NCI-H146 treated with DMSO at 0.1 percent for 48 hours (cell line): ENCODE results near the gene GPC6.

Experiments used
- DNase-seq: peaks from one replicate; lab custom pipeline; 2025; ENCODE audit not compliant: unreplicated experiment; lab: John Stamatoyannopoulos, UW

Gene GPC6

GRCh38 chr13:93268327-93269028 is 41.9 kb downstream of the GPC6 start:
- no peak for DNase-seq

DNA sequence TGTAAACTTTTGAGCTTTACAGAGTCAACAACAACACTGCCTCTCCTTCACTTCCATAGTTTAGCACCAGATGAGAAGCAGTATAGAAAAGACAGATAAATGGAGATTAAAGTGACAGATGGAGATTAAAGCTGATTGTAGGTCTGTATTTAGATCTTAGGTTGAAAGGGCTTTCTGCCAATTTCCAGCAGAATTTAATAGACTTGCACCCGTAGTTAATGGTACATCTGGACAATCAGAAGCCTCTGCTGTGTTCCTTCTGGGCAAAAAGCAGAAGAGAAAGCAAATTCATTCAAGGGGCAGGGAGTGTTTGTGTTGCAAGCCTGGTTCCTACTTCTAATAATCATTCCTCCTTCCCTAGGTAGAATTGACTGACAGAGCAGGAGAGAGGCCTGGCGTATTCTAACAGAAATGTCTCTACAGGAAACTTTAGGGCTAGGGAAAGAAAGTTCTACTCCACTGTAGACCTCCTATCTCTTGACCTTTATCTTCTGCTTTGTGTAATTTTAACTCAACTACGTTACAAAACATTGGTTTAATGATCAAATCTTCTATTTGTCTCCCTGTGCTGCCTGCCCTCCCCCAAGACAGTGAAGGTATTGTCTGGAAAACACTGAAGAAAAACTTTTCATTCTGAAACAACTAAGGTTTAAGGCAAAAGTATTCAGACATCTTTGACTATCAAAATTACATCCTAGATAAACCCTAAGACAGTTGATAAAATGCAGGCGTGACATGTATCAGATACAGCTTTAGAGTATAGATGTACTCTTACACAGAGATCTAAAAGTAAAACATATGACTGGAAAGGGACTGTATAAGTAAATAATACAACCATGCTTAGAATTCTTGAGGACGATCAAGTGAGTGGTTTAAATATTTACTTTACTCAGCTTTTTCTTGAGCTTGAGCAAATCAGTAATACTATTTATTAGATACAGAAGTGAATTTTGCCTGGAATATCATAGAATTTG is 44.4 kb downstream of the GPC6 start:
- DNase-seq = peak; percentile 31

- DNase-seq = no peak
Measured at GRCh38 chr13:93279982-93280381, 53.4 kb downstream of the GPC6 start.

DNA sequence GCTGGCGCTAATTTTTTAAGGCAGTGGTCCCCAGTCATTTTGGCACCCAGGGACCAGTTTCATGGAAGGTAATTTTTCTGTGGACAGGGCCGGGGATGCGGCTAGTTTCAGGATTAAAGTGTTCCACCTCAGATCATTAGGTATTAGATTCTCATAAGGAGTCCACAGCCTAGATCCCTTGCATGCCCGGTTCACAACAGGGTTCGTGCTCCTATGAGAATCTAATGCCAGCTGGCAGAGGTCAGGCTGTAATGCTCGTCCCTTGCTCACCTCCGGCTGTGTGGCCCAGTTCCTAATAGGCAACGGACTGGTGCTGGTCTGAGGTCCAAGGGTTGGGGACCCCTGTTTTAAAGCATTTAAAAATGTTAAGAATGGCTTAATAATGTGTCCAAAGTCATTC is 54.1 kb downstream of the GPC6 start:
- DNase-seq = no peak

- no peak for DNase-seq
Measured at GRCh38 chr13:93283255-93283654, 56.6 kb downstream of the GPC6 start.

DNA sequence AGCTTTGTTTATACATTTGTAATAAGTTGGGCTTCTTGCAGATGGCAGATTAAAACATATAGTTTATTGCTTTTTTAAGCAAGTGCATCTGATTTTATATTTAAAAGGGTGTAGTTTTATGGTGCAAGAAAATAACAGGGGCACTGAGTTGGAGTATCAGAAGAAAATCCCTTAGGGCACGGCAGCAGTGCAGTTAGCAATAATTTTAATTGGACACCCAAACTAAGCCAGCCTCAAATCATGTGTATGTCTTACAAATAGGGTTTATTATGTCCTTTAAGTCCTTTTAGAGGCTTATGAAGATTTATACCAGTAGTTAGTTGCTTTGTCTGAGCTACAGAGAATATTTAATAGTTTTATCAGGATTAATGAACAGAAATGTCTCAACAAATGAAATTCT is 57.5 kb downstream of the GPC6 start:
- DNase-seq = no peak

GRCh38 chr13:93286047-93286446 is 59.4 kb downstream of the GPC6 start:
- no peak for DNase-seq

- DNase-seq = no peak
Measured at GRCh38 chr13:93289053-93289452, 62.4 kb downstream of the GPC6 start.

DNA sequence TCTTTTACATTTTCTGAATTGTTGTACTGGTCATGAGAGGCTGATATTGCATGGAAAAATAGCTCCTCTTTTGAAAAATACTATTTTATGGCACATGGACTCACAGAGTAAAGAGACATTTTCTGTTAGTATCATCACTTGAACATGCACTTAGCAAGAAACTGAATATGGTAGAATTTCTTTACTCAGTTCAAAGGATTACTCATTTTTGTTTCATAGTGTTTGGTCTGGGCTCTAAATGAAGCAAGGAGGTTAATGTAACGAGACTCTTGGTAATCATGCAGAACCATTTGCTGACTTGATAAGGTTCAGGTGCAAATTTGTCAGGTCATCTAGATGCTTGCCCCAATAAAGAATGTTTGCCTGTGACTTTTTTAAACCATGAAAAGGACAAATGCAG is 63.2 kb downstream of the GPC6 start:
- no peak for DNase-seq

GRCh38 chr13:93290503-93290902 is 63.9 kb downstream of the GPC6 start:
- DNase-seq = no peak

- no peak for DNase-seq
Measured at GRCh38 chr13:93292366-93292765, 65.8 kb downstream of the GPC6 start.

DNA sequence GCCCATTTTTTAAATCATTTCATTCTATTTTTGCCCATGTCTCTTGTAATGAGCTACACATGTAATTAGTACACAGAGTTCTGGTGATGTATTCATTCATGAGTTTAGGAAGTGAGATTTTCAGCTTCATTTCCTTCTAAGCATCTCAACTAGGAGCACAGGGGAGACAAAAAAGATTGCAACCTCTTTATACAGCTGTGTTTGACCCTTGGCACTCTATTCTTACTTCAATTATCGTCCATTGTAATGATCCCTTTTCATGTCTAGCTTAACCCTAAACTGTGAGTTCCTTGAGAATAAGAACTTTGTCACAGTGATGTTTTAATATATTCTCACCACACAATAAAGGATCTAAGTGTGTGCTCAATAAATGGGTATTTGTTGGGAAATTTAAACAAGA is 67.1 kb downstream of the GPC6 start:
- no peak for DNase-seq

GRCh38 chr13:93296584-93296983 is 70.0 kb downstream of the GPC6 start:
- no peak for DNase-seq

DNA sequence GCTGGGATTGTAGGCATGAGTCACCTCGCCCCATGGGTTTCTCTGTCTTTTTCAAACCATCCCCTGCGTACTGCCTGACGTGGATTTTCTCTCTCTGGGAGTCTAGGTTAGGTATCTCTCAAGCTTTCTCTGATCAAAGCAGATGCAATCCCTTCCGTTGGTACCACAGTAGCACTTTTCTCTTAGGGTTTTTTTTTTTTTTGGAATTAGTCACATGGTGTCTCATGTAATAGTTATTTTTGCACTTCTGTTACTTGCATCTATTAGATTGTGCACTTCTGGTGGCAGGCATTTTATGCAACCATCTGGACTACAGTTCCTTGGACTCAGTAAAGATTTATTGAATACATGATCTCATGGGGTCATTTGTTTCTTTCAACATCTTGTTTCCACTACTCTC is 72.1 kb downstream of the GPC6 start:
- DNase-seq = no peak

DNA sequence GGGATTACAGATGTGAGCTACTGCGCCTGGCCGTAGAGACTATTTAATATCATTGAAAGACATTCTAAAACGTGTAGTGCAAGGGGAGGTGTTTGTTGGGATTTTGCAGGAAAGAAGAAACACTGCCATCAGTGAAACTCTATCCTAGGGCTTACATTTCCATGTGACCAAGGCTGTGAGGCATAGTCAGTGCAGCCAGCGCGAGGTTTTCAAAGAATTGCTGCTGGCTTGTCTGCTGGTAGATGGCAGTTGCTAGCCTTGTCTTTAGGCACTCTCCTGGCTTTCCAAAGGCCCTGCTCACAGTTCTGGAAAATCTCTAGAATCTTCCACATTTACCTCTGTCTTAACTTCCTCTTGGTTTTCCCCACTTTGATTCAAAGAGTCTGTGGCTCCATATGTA is 77.5 kb downstream of the GPC6 start:
- no peak for DNase-seq

DNA sequence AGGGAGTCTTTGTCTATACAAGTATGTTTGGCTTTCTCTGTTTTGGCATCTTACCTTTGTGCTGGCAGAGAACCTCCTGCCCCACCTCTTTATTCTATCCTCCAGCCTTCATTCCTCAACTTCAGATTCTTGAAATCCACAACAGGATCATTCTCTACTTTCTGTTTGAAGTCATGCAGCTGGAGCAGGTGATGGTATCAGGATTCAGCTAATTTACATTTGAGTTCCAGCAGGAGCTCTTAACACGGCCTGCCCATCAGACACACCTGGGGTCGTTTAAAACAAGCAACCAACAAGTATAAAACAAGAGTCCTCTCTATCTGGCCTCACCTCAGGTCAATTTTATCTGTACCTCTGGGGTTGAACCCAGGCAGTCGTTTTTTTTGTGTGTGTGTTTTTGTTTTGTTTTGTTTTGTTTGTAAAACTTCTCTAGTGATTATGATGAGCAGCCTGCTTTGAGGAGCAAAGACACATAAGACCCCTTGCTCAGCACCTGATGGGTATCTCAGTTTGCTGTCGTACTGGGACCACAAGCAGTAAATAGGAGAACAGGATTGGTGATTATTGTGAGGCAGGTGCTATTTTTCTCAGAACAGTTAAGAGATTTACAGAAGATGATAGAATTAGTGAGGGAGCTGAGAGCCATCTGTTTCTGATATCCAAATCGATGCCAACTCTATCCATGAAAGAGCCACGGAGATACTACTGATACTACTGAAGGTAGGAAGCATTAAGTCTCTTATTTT is 78.4 kb downstream of the GPC6 start:
- peak; percentile 81 for DNase-seq

DNA sequence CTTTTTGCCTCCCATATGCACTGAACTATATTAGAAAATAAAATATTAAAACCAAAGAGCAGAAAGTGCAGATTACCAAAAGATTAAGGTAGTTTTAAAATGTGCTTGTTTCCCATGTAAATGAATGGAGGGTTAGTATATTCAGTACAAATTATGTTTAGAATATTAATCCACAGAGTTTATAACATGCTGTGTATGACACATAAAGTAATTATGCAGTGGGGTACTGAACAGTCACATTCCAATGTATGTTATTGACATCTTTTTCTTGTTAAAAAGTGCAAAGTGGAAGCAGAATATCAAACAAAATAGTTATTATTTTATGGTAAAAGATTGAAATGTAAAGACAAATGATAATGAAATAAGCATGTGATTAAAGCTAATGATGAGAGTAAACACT is 79.3 kb downstream of the GPC6 start:
- DNase-seq = no peak

DNA sequence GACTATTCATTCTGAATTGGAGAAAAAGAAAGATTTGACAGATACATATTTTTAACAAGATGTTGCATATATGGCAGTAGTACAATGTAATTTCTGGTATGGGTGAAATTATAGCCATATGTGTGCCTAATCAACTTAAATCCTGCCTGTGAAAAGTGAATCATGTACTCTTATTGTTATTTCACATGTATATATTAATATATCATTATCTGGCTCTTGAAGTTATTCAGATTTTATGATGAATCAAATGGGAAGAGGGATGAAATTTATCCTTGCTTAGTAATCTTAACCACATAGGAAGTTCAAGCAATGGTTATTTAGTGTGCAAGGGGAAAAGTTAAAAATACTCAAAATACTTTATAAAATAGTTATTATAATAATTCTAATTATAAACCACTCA is 80.5 kb downstream of the GPC6 start:
- no peak for DNase-seq

DNA sequence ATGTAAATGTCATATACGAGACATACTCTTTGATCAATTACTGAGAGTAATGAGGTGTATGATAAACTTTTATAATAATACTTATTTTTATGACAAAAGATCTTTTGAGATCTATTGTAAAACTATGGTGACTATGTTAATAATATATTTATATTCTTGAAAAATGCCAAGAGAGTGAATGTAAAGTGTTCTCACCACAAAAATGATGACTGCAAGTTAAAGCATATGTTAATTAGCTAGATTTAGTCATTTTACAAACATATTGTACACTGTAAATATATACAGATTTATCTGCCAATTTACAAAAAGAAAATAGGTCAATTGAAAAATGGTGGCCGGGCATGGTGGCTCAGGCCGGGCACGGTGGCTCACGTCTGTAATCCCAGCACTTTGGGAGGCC is 81.0 kb downstream of the GPC6 start:
- DNase-seq = no peak

GRCh38 chr13:93309886-93310523 is 83.4 kb downstream of the GPC6 start:
- DNase-seq = no peak

GRCh38 chr13:93316841-93317240 is 90.2 kb downstream of the GPC6 start:
- no peak for DNase-seq
